ENCODE results near the gene NPTX1. TPM values are rescaled to one million over a fixed set of nuclear protein-coding genes. Genes with fewer than 3 reads are reported as not detected.

The NPTX1 gene
- total and polyA plus RNA-seq, 12 donors = 0.30 to 68.2 (median 5.5) TPM

- Histone ChIP-seq H3K36me3 (replicated peaks in 1 of 2) (no peaks in the 10 kb centered on the region), H3K4me1 (replicated peaks in 1 of 2) (peaks cover 16 to 22% of the 10 kb centered on the region in 2 donors), H3K27ac (no peak overlapping the region), H3K4me3 (no peak overlapping the region), H3K9me3 (replicated peaks in 1 of 3) (no peaks in the 10 kb centered on the region), H3K27me3 (no peaks in the 10 kb centered on the region)
- 65 to 80% (median 66%) methylated on average over 2 to 6 of the region's 6 CpGs; no CpG with 5 or more reads in 1 of the 4 donors for WGBS, 4 donors
- no peak for TF ChIP-seq POLR2A (IDR thresholded peaks at IDR 0.05)
- no peak for TF ChIP-seq CTCF (IDR thresholded peaks at IDR 0.05)
- DNase-seq = no peak
- intact Hi-C loops (cut with DNase I) = no loop called here
Measured at GRCh38 chr17:80444644-80444979, 31.8 kb downstream of the NPTX1 start.

GRCh38 chr17:80443916-80444643, 32.3 kb downstream of the NPTX1 start:
- Histone ChIP-seq H3K36me3 (replicated peaks in 1 of 2) (no peaks in the 10 kb centered on the region), H3K27ac (no peak overlapping the region), H3K4me3 (no peak overlapping the region), H3K27me3 (no peaks in the 10 kb centered on the region), H3K9me3 (replicated peaks in 1 of 3) (no peaks in the 10 kb centered on the region), H3K4me1 (replicated peaks in 1 of 2) (peaks cover 16 to 22% of the 10 kb centered on the region in 2 donors)
- 60 to 80% (median 71%) methylated on average over 9 to 31 of the region's 31 CpGs for WGBS, 4 donors
- intact Hi-C loops (cut with DNase I) = no loop called here
- no peak for DNase-seq
- no peak for TF ChIP-seq CTCF (IDR thresholded peaks at IDR 0.05)
- TF ChIP-seq POLR2A (IDR thresholded peaks at IDR 0.05) = no peak

GRCh38 chr17:80443498-80443897, 32.9 kb downstream of the NPTX1 start:
- Histone ChIP-seq H3K4me3 (no peak overlapping the region), H3K36me3 (replicated peaks in 1 of 2) (no peaks in the 10 kb centered on the region), H3K27ac (no peak overlapping the region), H3K27me3 (no peaks in the 10 kb centered on the region), H3K4me1 (replicated peaks in 1 of 2) (peaks cover 16 to 26% of the 10 kb centered on the region in 2 donors), H3K9me3 (replicated peaks in 1 of 3) (no peaks in the 10 kb centered on the region)
- intact Hi-C loops (cut with DNase I) = no loop called here
- 38 to 60% (median 48%) methylated on average over 10 to 12 of the region's 12 CpGs for WGBS, 4 donors
- no peak for TF ChIP-seq CTCF (IDR thresholded peaks at IDR 0.05)
- no peak for TF ChIP-seq POLR2A (IDR thresholded peaks at IDR 0.05)
- DNase-seq = no peak

GRCh38 chr17:80442764-80443163, 33.6 kb downstream of the NPTX1 start:
- Histone ChIP-seq H3K27ac (no peak overlapping the region), H3K27me3 (no peaks in the 10 kb centered on the region), H3K4me1 (replicated peaks in 1 of 2) (peaks cover 23 to 33% of the 10 kb centered on the region in 2 donors), H3K4me3 (no peak overlapping the region), H3K9me3 (replicated peaks in 1 of 3) (no peaks in the 10 kb centered on the region), H3K36me3 (replicated peaks in 1 of 2) (no peaks in the 10 kb centered on the region)
- TF ChIP-seq POLR2A (IDR thresholded peaks at IDR 0.05) = no peak
- no peak for TF ChIP-seq CTCF (IDR thresholded peaks at IDR 0.05)
- 70 to 96% (median 89%) methylated on average over 3 to 4 of the region's 4 CpGs for WGBS, 4 donors
- intact Hi-C loops (cut with DNase I) = no loop called here
- no peak for DNase-seq

Measured in adrenal gland (tissue), 12 donors.